Measurements from ENCODE around the gene EVI5L. TPM values are rescaled to one million over a fixed set of nuclear protein-coding genes. Genes with fewer than 3 reads are reported as not detected.
"Not testable (repeated sequence)": the region's sequence is repeated elsewhere in the genome, so short reads cannot be mapped to it uniquely, and the experiment has no call there.

Gene EVI5L
- total and polyA plus RNA-seq, 3 donors from 2014 or later = 45.8 to 69.3 (median 68.9) TPM

DNA sequence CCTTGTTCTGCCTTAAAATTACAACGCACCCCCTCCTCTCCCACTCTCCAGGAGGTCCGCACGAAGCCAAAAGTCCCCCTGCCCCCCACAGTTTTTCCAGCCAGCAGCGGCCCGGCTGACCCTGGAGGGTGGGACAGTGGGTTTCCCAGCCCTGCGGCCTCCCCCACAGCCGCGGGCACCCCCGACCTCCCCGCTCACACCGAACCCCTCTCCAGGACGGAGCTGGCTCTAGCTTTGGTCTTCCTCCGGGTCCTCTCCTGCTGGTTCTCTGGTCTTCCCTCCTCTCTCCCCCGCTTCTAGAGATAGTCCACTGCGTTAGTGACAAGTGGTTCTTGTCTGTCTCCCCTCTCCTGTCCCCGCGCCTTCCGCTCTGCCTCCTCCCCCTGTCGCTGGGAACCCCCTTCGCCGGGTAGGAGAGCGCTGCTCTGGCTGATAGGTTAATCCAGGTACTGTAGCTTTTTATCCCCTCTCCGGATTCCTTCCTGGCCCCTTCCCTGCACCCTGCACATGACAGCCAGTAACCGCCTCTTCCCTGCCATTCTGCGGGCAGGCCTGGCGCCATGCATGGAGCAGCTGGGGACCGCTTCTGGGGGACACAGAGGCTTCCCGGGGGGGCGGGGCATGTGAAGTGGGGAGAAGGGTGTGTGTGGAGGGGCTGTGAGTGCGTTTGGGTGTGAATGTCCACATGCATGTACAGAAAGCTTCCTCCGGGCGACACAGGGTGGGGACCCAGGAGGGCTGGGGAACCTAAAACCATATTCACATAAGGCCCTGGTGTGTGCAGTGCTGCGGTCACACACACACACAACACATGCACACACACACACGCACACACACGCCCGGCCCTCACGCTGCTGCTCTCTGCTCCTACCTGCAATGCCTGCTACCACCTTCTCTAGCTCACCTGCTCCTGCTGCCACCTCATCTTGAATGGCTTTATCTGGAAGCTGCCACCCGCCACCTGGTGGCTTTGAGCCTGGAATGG lies 27.0 kb downstream of the EVI5L start:
- no peak for DNase-seq
- Histone ChIP-seq H3K9me3 (no peaks in the 10 kb centered on the region), H3K4me1 (peaks cover 5% of the 10 kb centered on the region), H3K36me3 (ENCODE audit: low read depth, missing control alignments) (no peaks in the 10 kb centered on the region), H3K4me3 (no peak overlapping the region), H3K27ac (no peak overlapping the region), H3K27me3 (no peaks in the 10 kb centered on the region)
- no peak for TF ChIP-seq POLR2A (IDR thresholded peaks at IDR 0.05)
- TF ChIP-seq, protein P1, sequence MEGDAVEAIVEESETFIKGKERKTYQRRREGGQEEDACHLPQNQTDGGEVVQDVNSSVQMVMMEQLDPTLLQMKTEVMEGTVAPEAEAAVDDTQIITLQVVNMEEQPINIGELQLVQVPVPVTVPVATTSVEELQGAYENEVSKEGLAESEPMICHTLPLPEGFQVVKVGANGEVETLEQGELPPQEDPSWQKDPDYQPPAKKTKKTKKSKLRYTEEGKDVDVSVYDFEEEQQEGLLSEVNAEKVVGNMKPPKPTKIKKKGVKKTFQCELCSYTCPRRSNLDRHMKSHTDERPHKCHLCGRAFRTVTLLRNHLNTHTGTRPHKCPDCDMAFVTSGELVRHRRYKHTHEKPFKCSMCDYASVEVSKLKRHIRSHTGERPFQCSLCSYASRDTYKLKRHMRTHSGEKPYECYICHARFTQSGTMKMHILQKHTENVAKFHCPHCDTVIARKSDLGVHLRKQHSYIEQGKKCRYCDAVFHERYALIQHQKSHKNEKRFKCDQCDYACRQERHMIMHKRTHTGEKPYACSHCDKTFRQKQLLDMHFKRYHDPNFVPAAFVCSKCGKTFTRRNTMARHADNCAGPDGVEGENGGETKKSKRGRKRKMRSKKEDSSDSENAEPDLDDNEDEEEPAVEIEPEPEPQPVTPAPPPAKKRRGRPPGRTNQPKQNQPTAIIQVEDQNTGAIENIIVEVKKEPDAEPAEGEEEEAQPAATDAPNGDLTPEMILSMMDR (IDR thresholded peaks at IDR 0.05) = no peak
- intact Hi-C loops (cut with DNase I; ENCODE audit: low total_unique reads) = no loop called here
- 71 to 84% methylated on average over 38 of the region's 38 CpGs for WGBS, 2 donors

DNA sequence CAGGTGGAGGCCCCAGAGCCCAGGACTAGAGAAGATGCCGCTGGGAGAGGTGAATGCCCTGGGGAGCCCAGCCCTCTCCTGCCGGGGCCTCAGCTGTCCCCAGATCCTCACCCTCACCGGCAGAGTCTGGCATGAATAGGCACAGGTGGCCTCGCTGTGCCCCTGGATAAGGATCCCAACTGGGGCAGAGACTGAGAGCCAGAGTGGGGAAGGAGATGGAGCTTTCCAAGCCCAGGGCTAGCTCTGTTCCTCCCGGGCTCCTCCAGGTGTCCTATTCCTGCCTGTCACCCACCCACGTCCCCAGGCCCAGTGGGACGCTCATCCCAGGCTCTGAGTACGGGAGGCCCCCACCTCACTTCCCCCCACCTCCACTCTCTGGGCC lies 27.7 kb downstream of the EVI5L start:
- no peak for DNase-seq
- Histone ChIP-seq H3K36me3 (ENCODE audit: low read depth, missing control alignments) (no peaks in the 10 kb centered on the region), H3K27me3 (no peaks in the 10 kb centered on the region), H3K4me3 (no peak overlapping the region), H3K9me3 (no peaks in the 10 kb centered on the region), H3K27ac (no peak overlapping the region), H3K4me1 (peaks cover 5% of the 10 kb centered on the region)
- intact Hi-C loops (cut with DNase I; ENCODE audit: low total_unique reads) = no loop called here
- TF ChIP-seq, protein P1 (IDR thresholded peaks at IDR 0.05) = no peak
- no peak for TF ChIP-seq POLR2A (IDR thresholded peaks at IDR 0.05)
- WGBS, 2 donors = 84 to 90% methylated on average over 2 to 8 of the region's 8 CpGs

GRCh38 chr19:7858109-7858770 lies 28.2 kb downstream of the EVI5L start:
- TF ChIP-seq POLR2A (IDR thresholded peaks at IDR 0.05) = no peak
- TF ChIP-seq, protein P1 (IDR thresholded peaks at IDR 0.05) = no peak
- 85 to 90% methylated on average over 18 to 28 of the region's 29 CpGs for WGBS, 2 donors
- H3K27me3 ChIP-seq = no peaks in the 10 kb centered on the region
- H3K4me3 ChIP-seq = no peak overlapping the region
- DNase-seq = no peak
- intact Hi-C loops (cut with DNase I; ENCODE audit: low total_unique reads) = no loop called here
- H3K9me3 ChIP-seq = no peaks in the 10 kb centered on the region
- H3K27ac ChIP-seq = no peak overlapping the region
- no peaks in the 10 kb centered on the region for H3K36me3 ChIP-seq (ENCODE audit: low read depth, missing control alignments)
- H3K4me1 ChIP-seq = peaks cover 3% of the 10 kb centered on the region

- H3K9me3 ChIP-seq; DNase-seq; H3K27ac ChIP-seq; H3K4me1 ChIP-seq; intact Hi-C loops (cut with DNase I; ENCODE audit: low total_unique reads); H3K4me3 ChIP-seq; H3K36me3 ChIP-seq (ENCODE audit: low read depth, missing control alignments); H3K27me3 ChIP-seq: not testable (repeated sequence)
- 93 to 97% methylated on average over 8 of the region's 8 CpGs for WGBS, 2 donors
Observed at GRCh38 chr19:7859087-7859486, 29.1 kb downstream of the EVI5L start.
